PFSK-1 (cell line): ENCODE results near the gene CEP112.

Source experiments
- FOXP2 ChIP-seq: optimal IDR thresholded peaks from 2 replicates; pipeline ENCODE3; 2011; ENCODE audit warnings: borderline replicate concordance, control low read depth, inconsistent platforms; ENCODE audit not compliant: insufficient read depth; ENCODE audit errors: extremely low read length, extremely low read depth
- POLR2AphosphoS5 ChIP-seq: IDR thresholded peaks from 2 replicates; pipeline ENCODE4 v1.6.1; 2012; ENCODE audit warnings: low read depth, mild to moderate bottlenecking, control low read depth, low read length, moderate library complexity
- SIN3A ChIP-seq: IDR thresholded peaks from 2 replicates; pipeline ENCODE4 v1.6.1; 2012; ENCODE audit warnings: mild to moderate bottlenecking, low read length, moderate library complexity, borderline replicate concordance; ENCODE audit not compliant: insufficient read depth
- TAF1 ChIP-seq: IDR thresholded peaks from 2 replicates; pipeline ENCODE4 v1.6.1; 2012; ENCODE audit warnings: low read length, control low read depth, borderline replicate concordance; ENCODE audit not compliant: insufficient read depth
- TF ChIP-seq, protein P1 (sequence below), 2 experiments: IDR thresholded peaks; 2 replicates each; pipeline versions ENCODE4 v1.6.1 to v1.8.0; 2011 to 2012; ENCODE audit warnings: low read depth in 2 of 2, low read length in 2 of 2, control low read depth in 1 of 2, inconsistent platforms in 1 of 2, mild to moderate bottlenecking in 1 of 2, moderate library complexity in 1 of 2; ENCODE audit not compliant: insufficient read depth in 1 of 2

Gene CEP112

DNA sequence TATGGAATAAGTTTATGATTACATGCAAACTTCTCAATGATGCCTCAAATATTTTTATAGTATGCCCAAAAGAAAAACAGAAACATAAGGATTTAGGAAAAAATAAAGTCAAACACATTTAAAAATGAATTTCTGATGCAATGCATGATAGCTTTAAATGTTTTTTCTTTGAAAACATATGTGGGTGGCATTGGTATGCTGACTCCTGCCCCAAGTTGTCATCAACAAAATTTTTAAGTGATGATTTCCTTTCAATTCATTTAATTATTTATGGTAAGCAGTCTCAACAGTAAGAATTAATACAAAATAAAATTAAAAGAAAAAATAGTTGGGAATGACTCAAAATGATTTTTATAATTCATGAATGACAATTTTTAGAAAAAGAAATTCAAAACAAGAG is 104.9 kb downstream of the CEP112 start:
- TF ChIP-seq SIN3A (no peak), POLR2AphosphoS5 (no peak), TAF1 (no peak), FOXP2 (no peak)
- TF ChIP-seq, protein P1, sequence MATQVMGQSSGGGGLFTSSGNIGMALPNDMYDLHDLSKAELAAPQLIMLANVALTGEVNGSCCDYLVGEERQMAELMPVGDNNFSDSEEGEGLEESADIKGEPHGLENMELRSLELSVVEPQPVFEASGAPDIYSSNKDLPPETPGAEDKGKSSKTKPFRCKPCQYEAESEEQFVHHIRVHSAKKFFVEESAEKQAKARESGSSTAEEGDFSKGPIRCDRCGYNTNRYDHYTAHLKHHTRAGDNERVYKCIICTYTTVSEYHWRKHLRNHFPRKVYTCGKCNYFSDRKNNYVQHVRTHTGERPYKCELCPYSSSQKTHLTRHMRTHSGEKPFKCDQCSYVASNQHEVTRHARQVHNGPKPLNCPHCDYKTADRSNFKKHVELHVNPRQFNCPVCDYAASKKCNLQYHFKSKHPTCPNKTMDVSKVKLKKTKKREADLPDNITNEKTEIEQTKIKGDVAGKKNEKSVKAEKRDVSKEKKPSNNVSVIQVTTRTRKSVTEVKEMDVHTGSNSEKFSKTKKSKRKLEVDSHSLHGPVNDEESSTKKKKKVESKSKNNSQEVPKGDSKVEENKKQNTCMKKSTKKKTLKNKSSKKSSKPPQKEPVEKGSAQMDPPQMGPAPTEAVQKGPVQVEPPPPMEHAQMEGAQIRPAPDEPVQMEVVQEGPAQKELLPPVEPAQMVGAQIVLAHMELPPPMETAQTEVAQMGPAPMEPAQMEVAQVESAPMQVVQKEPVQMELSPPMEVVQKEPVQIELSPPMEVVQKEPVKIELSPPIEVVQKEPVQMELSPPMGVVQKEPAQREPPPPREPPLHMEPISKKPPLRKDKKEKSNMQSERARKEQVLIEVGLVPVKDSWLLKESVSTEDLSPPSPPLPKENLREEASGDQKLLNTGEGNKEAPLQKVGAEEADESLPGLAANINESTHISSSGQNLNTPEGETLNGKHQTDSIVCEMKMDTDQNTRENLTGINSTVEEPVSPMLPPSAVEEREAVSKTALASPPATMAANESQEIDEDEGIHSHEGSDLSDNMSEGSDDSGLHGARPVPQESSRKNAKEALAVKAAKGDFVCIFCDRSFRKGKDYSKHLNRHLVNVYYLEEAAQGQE (IDR thresholded peaks at IDR 0.05; ENCODE audit: insufficient read depth in 1 of 2, low read depth in 2 of 2, low read length in 2 of 2): no peak

DNA sequence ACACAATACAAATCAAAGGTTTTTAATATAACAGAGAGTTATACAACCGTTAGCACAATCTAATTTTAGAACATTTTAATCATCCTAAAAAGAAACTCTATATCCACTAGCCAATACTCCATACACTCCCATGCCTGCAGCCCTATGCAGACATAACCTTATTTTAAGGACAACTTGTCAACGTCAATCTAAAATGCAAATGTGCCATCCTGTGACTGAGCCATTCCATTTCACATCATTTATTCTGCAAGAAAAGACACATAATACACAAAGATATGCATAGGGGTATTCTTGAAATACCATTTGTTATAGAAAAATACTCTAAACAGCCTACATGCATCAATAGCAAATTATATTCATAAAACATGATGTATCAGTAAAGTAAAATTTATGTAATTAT is 106.7 kb downstream of the CEP112 start:
- TF ChIP-seq SIN3A: no peak
- TF ChIP-seq, protein P1 (IDR thresholded peaks at IDR 0.05; ENCODE audit: insufficient read depth in 1 of 2, low read depth in 2 of 2, low read length in 2 of 2): no peak
- no peak for TF ChIP-seq TAF1
- TF ChIP-seq FOXP2: no peak
- no peak for TF ChIP-seq POLR2AphosphoS5

DNA sequence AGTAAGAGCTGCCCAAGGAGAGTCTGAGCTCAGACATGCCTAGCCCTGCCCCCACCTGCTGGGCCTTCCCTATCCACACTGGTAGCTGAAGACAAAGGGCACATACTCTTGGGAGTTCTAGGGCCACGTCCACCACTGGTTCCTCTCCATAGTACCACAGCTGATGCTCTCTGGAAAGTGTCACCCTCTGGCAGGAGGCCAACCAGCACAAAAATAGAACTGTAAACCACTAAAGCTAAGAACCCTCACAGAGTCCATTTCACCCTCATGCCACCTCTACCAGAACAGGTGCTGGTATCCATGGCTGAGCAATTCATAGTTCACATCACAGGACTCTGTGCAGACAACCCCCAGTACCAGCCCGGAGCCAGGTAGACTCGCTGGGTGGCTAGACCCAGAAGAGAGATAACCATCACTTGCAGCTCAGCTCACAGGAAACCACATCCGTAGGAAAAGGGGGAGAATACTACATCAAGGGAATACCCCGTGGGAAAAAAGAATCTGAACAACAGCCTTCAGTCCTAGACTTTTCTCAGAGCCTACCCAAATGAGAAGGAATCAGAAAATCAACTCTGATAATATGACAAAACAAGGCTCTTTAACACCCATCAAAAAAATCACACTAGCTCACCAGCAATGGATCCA is 115.3 kb downstream of the CEP112 start:
- TF ChIP-seq TAF1: no peak
- TF ChIP-seq SIN3A: no peak
- TF ChIP-seq FOXP2: no peak
- TF ChIP-seq, protein P1 (IDR thresholded peaks at IDR 0.05; ENCODE audit: insufficient read depth in 1 of 2, low read depth in 2 of 2, low read length in 2 of 2): no peak
- no peak for TF ChIP-seq POLR2AphosphoS5

GRCh38 chr17:66073384-66073783 is 118.5 kb downstream of the CEP112 start:
- TF ChIP-seq TAF1: no peak

DNA sequence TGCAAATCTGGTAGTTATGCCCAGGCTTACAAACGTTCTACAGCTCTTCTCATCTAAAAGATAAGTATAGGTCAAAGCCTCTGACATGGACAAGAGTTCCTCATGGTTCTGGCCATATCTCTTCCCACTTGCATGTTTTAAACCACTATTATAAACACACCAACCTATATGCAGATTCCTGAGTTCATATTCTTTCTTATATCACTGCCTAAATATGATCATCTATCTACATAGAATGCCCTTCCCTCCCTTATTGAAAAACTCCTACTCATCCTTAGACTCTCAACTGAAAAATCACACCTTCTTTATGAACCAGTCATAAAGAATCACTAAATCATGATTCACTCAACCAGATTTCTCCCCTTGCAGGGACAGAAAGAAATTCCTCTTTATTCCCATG is 128.2 kb downstream of the CEP112 start:
- TF ChIP-seq, protein P1 (IDR thresholded peaks at IDR 0.05; ENCODE audit: insufficient read depth in 1 of 2, low read depth in 2 of 2, low read length in 2 of 2): no peak
- TF ChIP-seq SIN3A (no peak), FOXP2 (no peak), POLR2AphosphoS5 (no peak), TAF1 (no peak)
